ENCODE measurements around the gene CTCFL.

DNA sequence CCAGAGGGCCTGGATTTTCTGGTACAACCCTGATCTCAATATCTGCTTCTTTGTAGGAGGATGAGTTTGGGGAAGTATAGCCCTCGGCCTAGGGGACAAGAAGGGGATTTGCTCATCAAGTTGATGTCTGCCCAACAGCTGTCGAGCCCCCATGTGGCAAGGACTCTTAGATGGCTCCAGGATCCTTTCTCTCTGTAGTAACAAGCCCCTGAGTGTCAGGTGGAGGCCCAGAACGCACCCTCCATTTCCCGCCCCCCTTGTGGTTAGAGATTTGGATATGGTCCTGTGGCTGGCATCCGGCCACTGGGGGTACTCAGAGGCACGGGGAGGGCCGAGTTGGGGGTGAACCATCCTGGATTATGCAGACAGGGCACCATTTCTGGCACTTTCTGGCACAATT lies 50.1 kb downstream of the CTCFL start:
- TF ChIP-seq POLR2A (IDR thresholded peaks at IDR 0.05) = no peak
- TF ChIP-seq, protein P1, sequence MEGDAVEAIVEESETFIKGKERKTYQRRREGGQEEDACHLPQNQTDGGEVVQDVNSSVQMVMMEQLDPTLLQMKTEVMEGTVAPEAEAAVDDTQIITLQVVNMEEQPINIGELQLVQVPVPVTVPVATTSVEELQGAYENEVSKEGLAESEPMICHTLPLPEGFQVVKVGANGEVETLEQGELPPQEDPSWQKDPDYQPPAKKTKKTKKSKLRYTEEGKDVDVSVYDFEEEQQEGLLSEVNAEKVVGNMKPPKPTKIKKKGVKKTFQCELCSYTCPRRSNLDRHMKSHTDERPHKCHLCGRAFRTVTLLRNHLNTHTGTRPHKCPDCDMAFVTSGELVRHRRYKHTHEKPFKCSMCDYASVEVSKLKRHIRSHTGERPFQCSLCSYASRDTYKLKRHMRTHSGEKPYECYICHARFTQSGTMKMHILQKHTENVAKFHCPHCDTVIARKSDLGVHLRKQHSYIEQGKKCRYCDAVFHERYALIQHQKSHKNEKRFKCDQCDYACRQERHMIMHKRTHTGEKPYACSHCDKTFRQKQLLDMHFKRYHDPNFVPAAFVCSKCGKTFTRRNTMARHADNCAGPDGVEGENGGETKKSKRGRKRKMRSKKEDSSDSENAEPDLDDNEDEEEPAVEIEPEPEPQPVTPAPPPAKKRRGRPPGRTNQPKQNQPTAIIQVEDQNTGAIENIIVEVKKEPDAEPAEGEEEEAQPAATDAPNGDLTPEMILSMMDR (IDR thresholded peaks at IDR 0.05) = no peak
